Panc1 (cell line): Measurements from ENCODE around the gene TTC24. TPM values are rescaled to one million over a fixed set of nuclear protein-coding genes. Genes with fewer than 3 reads are reported as not detected.

Source experiments
- ATAC-seq: fragments of 200-7000 bp; cut with Tn5 transposase; 2 replicates; pipeline ENCODE4 v1.9.1; 2020; ENCODE audit warnings: mild to moderate bottlenecking, moderate library complexity
- BruUV-seq: library from RNA; stranded (reverse); fragments of 400-500 nt; replicated peaks from 2 replicates; lab custom pipeline; 2021; lab: Mats Ljungman, UMichigan
- CTCF ChIA-PET: fragments of 300-600 bp; sonication (Branson Sonifier 250); formaldehyde crosslinking; loops from one replicate; lab custom pipeline; 2022; ENCODE audit warnings: antibody characterized with exemption; lab: Charles Lee
- POLR2A ChIA-PET: fragments of 300-600 bp; sonication (Branson Sonifier 250); formaldehyde crosslinking; loops from one replicate; lab custom pipeline; 2022; ENCODE audit warnings: antibody characterized with exemption; lab: Charles Lee
- DNase-seq: peaks from one replicate; pipeline ENCODE4 v3.0.0-alpha.2; 2010; ENCODE audit warnings: low read depth, low spot score
- H3K27ac ChIP-seq: 2 replicates; pipeline ENCODE4 v1.5.1; 2011; ENCODE audit warnings: mild to moderate bottlenecking, low read length, inconsistent platforms
- H3K27me3 ChIP-seq: fragments of 200-500 bp; sonication (Bioruptor generic); 2 replicates; pipeline ENCODE4 v1.6.0; 2014; ENCODE audit warnings: low read length, inconsistent platforms; ENCODE audit not compliant: control insufficient read depth, insufficient read depth
- H3K36me3 ChIP-seq: fragments of 200-500 bp; sonication (Bioruptor generic); 2 replicates; pipeline ENCODE4 v1.5.1; 2014; ENCODE audit warnings: inconsistent platforms, mild to moderate bottlenecking, low read length, moderate library complexity; ENCODE audit not compliant: control insufficient read depth, insufficient read depth
- H3K4me1 ChIP-seq: 2 replicates; pipeline ENCODE4 v1.5.1; 2011; ENCODE audit warnings: inconsistent platforms, mild to moderate bottlenecking, low read length, moderate library complexity; ENCODE audit not compliant: control insufficient read depth, insufficient read depth
- H3K4me3 ChIP-seq, 2 experiments: 2 replicates each; pipeline ENCODE4 v1.5.1; 2011 to 2012; ENCODE audit warnings: low read depth in 2 of 2, low read length in 2 of 2, mild to moderate bottlenecking in 2 of 2, inconsistent platforms in 1 of 2, moderate library complexity in 1 of 2
- H3K9me3 ChIP-seq: fragments of 200-500 bp; sonication (Bioruptor generic); 2 replicates; pipeline ENCODE4 v1.5.1; 2014; ENCODE audit warnings: low read depth, mild to moderate bottlenecking, inconsistent platforms, low read length, moderate library complexity; ENCODE audit not compliant: control insufficient read depth, insufficient read depth
- POLR2AphosphoS5 ChIP-seq: IDR thresholded peaks from 2 replicates; pipeline ENCODE4 v1.6.1; 2012; ENCODE audit warnings: mild to moderate bottlenecking, low read depth, low read length, moderate library complexity
- SIN3A ChIP-seq: IDR thresholded peaks from 2 replicates; pipeline ENCODE4 v1.6.1; 2012; ENCODE audit warnings: low read depth, mild to moderate bottlenecking, low read length, moderate library complexity, borderline replicate concordance; ENCODE audit not compliant: insufficient read depth
- TCF7L2 ChIP-seq: IDR thresholded peaks from 2 replicates; pipeline ENCODE4 v1.6.1; 2011; ENCODE audit warnings: mild to moderate bottlenecking, low read depth, low read length, inconsistent platforms
- in situ Hi-C: cut with HindIII; loops from 2 replicates; pipeline ENCODE4 v1.10.0; 2016; ENCODE audit warnings: low sequenced_read_pairs, low pct_unique_long_range_greater_than_20kb
- intact Hi-C: fragments of 100-400 bp; cut with micrococcal nuclease; formaldehyde crosslinking; loops from one replicate; pipeline ENCODE4 v1.10.0; 2022; ENCODE audit not compliant: unreplicated experiment
- total RNA-seq: library from RNA; stranded (reverse); gene quantifications from one replicate; pipeline ENCODE4 v1.2.1, GENCODE V29; 2021; ENCODE audit not compliant: unreplicated experiment
- TF ChIP-seq, protein P1 (sequence below): fragments of 450-650 bp; IDR thresholded peaks from 2 replicates; pipeline ENCODE4 v1.5.1; 2017; ENCODE audit warnings: mild to moderate bottlenecking
- TF ChIP-seq, protein P2 (sequence below), 2 experiments: IDR thresholded peaks; 2 replicates each; pipeline ENCODE4 v1.6.1; 2011 to 2012; ENCODE audit warnings: low read depth in 2 of 2, control low read depth in 1 of 2, low read length in 1 of 2, mild to moderate bottlenecking in 1 of 2, moderate library complexity in 1 of 2; ENCODE audit not compliant: insufficient read depth in 1 of 2

TTC24 gene
- total RNA-seq, 1 experiment from 2014 or later: not detected

DNA sequence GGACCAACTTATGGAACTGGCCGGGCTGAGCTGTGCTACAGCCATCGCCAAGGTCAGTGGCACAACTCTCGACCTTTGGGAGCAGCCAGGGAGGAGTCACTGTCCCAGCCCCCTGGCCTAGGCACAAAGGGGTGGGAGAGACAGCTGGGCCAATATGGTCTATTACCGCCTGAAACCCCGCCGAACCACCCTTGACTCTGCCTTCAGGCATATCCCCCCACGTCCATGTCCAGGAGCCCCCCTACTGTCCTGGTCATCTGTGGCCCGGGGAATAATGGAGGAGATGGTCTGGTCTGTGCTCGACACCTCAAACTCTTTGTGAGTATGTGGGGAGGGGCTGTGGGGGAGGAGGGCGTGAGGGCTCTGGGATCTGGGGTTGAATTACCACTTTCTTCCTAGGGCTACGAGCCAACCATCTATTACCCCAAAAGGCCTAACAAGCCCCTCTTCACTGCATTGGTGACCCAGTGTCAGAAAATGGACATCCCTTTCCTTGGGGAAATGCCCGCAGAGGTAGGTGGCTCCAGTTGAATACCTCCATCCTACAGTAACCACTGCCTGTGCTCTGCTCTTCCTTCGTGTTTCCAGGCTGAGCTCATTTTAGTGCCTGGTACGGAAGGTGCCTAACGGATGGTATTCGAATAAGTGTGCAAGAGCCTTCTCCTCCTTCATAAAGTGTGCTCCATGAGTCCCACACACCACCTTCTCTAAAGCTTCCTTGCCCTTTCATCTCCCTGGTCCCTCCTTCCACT, 12.8 kb downstream of the TTC24 start:
- POLR2A ChIA-PET: interaction anchor here (0.5 to 1.0 kb wide), 2 partner anchors 143 to 147 kb away, joined by 8 to 13 read pairs; no protein-coding TSS in a partner anchor
- Histone ChIP-seq H3K36me3 (peaks cover 13% of the 10 kb centered on the region), H3K4me1 (peaks cover 24% of the 10 kb centered on the region), H3K4me3 (peak overlapping the region; percentile 71 to 84), H3K27me3 (no peaks in the 10 kb centered on the region), H3K27ac (peak overlapping the region; percentile 92), H3K9me3 (no peaks in the 10 kb centered on the region)
- TSS peak; percentile 82 for BruUV-seq
- DNase-seq (no peak), ATAC-seq (no peak; the same call in 1 of the 2 replicates)
- intact Hi-C loops (no loop called here), in situ Hi-C loops (no loop called here)
- CTCF ChIA-PET: no interaction called here
- TF ChIP-seq POLR2AphosphoS5: peak; percentile 63
- no peak for TF ChIP-seq SIN3A

GRCh38 chr1:156592910-156593660, 13.6 kb downstream of the TTC24 start:
- in situ Hi-C loops: no loop called here
- Histone ChIP-seq H3K4me1 (peaks cover 19% of the 10 kb centered on the region), H3K9me3 (no peaks in the 10 kb centered on the region), H3K4me3 (peak overlapping the region; percentile 71 to 84), H3K27ac (peak overlapping the region; percentile 92), H3K36me3 (peaks cover 15% of the 10 kb centered on the region), H3K27me3 (no peaks in the 10 kb centered on the region)
- DNase-seq: no peak
- CTCF ChIA-PET: no interaction called here
- BruUV-seq: no TSS peak
- intact Hi-C loops: no loop called here
- ATAC-seq: no peak
- POLR2A ChIA-PET: interaction anchor here (0.6 to 1.0 kb wide), 2 partner anchors 143 to 209 kb away, joined by 3 to 13 read pairs; no protein-coding TSS in a partner anchor
- TF ChIP-seq, protein P1, sequence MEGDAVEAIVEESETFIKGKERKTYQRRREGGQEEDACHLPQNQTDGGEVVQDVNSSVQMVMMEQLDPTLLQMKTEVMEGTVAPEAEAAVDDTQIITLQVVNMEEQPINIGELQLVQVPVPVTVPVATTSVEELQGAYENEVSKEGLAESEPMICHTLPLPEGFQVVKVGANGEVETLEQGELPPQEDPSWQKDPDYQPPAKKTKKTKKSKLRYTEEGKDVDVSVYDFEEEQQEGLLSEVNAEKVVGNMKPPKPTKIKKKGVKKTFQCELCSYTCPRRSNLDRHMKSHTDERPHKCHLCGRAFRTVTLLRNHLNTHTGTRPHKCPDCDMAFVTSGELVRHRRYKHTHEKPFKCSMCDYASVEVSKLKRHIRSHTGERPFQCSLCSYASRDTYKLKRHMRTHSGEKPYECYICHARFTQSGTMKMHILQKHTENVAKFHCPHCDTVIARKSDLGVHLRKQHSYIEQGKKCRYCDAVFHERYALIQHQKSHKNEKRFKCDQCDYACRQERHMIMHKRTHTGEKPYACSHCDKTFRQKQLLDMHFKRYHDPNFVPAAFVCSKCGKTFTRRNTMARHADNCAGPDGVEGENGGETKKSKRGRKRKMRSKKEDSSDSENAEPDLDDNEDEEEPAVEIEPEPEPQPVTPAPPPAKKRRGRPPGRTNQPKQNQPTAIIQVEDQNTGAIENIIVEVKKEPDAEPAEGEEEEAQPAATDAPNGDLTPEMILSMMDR: no peak
- TF ChIP-seq POLR2AphosphoS5 (no peak), SIN3A (no peak), TCF7L2 (no peak)
- TF ChIP-seq, protein P2, sequence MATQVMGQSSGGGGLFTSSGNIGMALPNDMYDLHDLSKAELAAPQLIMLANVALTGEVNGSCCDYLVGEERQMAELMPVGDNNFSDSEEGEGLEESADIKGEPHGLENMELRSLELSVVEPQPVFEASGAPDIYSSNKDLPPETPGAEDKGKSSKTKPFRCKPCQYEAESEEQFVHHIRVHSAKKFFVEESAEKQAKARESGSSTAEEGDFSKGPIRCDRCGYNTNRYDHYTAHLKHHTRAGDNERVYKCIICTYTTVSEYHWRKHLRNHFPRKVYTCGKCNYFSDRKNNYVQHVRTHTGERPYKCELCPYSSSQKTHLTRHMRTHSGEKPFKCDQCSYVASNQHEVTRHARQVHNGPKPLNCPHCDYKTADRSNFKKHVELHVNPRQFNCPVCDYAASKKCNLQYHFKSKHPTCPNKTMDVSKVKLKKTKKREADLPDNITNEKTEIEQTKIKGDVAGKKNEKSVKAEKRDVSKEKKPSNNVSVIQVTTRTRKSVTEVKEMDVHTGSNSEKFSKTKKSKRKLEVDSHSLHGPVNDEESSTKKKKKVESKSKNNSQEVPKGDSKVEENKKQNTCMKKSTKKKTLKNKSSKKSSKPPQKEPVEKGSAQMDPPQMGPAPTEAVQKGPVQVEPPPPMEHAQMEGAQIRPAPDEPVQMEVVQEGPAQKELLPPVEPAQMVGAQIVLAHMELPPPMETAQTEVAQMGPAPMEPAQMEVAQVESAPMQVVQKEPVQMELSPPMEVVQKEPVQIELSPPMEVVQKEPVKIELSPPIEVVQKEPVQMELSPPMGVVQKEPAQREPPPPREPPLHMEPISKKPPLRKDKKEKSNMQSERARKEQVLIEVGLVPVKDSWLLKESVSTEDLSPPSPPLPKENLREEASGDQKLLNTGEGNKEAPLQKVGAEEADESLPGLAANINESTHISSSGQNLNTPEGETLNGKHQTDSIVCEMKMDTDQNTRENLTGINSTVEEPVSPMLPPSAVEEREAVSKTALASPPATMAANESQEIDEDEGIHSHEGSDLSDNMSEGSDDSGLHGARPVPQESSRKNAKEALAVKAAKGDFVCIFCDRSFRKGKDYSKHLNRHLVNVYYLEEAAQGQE (IDR thresholded peaks at IDR 0.05; ENCODE audit: insufficient read depth in 1 of 2, low read depth in 2 of 2, low read length in 1 of 2): no peak
